Lung (tissue), 12 donors: ENCODE results near the gene DSC3. TPM values are rescaled to one million over a fixed set of nuclear protein-coding genes. Genes with fewer than 3 reads are reported as not detected.
A peak's percentile ranks its signal among the peaks of the same experiment; 100 is the strongest.

Experiments
- ATAC-seq: fragments of 200-7000 bp; cut with Tn5 transposase; one replicate; pipeline ENCODE4 v1.9.1; 2020; ENCODE audit warnings: moderate number of reproducible peaks; ENCODE audit not compliant: insufficient read depth, low FRiP score
- DNase-seq, 3 donors: peaks; one replicate each; pipeline ENCODE4 v3.0.0-alpha.2; 2013 to 2017
- H3K27ac ChIP-seq, 2 donors: one replicate each; pipeline ENCODE4 v1.5.1; 2013; ENCODE audit warnings: mild to moderate bottlenecking in 2 of 2, moderate library complexity in 2 of 2, control low read depth in 1 of 2, inconsistent platforms in 1 of 2, low read depth in 1 of 2, low read length in 1 of 2
- H3K27me3 ChIP-seq, 3 donors: one replicate each; pipeline ENCODE4 v1.5.1; 2013; ENCODE audit warnings: low read length in 2 of 3; ENCODE audit not compliant: control insufficient read depth in 3 of 3, insufficient read depth in 3 of 3
- H3K36me3 ChIP-seq, 4 donors: one replicate each; pipeline ENCODE4 v1.5.1; 2013; ENCODE audit warnings: low read length in 4 of 4, mild to moderate bottlenecking in 1 of 4, moderate library complexity in 1 of 4; ENCODE audit not compliant: control insufficient read depth in 4 of 4, insufficient read depth in 4 of 4
- H3K4me1 ChIP-seq, 5 donors: one replicate each; pipeline ENCODE4 v1.5.1; 2013; ENCODE audit warnings: low read length in 5 of 5, mild to moderate bottlenecking in 2 of 5, moderate library complexity in 1 of 5; ENCODE audit not compliant: control insufficient read depth in 5 of 5, insufficient read depth in 5 of 5
- H3K4me3 ChIP-seq: one replicate; pipeline ENCODE4 v1.5.1; 2013; ENCODE audit warnings: mild to moderate bottlenecking, control low read depth, moderate library complexity
- H3K9ac ChIP-seq, 2 donors: one replicate each; pipeline ENCODE4 v1.5.1; 2013; ENCODE audit warnings: low read length in 2 of 2, control low read depth in 1 of 2; ENCODE audit not compliant: insufficient read depth in 1 of 2
- H3K9me3 ChIP-seq, 4 donors: one replicate each; pipeline ENCODE4 v1.5.1; 2013; ENCODE audit warnings: low read length in 3 of 4, mild to moderate bottlenecking in 1 of 4, moderate library complexity in 1 of 4; ENCODE audit not compliant: control insufficient read depth in 4 of 4, insufficient read depth in 3 of 4
- CTCF ChIP-seq: IDR thresholded peaks from 2 replicates; pipeline ENCODE4 v1.5.1; 2012; ENCODE audit warnings: mild to moderate bottlenecking; ENCODE audit errors: control extremely low read depth, extremely low read depth
- WGBS, 2 donors: extraction: QIAGEN DNeasy Blood & Tissue Kit; methylation state at CpG; one replicate each; pipeline ENCODE4 v1.1.7; 2013; 5-methylcytosine and 5-hydroxymethylcytosine counted together
- polyA plus RNA-seq, 2 donors: library from polyadenylated mRNA; stranded (reverse); fragments of 200-250 nt; gene quantifications; one replicate each; pipeline ENCODE4 v1.2.1, GENCODE V29; 2013
- total RNA-seq, 2 donors: library from RNA; depleted of rRNA in 1 of 2; stranded (reverse); fragments of >200 nt in 1 of 2; gene quantifications; one replicate each; pipeline ENCODE4 v1.2.1, GENCODE V29; 2014 to 2021
- donor health status: control.
- donor health status: control.
- donor health status: Bipolar disorder and iron deficiency.
- donor health status: healthy.
- donor health status: DM: yes; HTN: yes; CAD: no.

DSC3 gene
- total and polyA plus RNA-seq, 4 donors, result 0.41 to 1.3 (median 0.52) TPM

DNA sequence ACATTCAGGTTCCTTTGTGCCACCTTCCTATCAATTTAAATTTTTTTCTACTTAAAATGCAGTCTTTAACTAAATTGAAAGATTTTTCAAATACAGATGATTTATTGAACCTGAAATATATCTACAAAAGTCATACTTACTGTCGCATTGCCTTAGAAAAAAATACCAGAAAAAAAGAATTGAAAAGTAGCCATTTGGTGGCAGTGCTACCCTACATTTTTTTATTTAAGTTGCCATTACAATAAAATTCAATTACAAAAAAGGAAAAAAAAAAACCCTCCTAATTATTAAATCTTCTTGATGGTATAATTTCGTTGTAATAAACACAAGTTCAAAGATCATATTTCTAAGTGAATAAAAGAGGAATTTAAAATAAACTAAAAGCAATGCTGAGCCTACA, 43.4 kb downstream of the DSC3 start:
- ATAC-seq (no peak), DNase-seq (peak in 2 of 3 donors; percentile 17 to 26)
- peaks cover 0 to 3% (median 0%) of the 10 kb centered on the region in 3 donors for H3K27me3 ChIP-seq
- H3K9me3 ChIP-seq, result no peaks in the 10 kb centered on the region
- no peak for TF ChIP-seq CTCF
- H3K4me1 ChIP-seq, result no peaks in the 10 kb centered on the region
- H3K36me3 ChIP-seq, result no peaks in the 10 kb centered on the region
- H3K27ac ChIP-seq, result no peak overlapping the region
- 34 to 57% methylated on average over 2 of the region's 2 CpGs for WGBS, 2 donors
- H3K9ac ChIP-seq, result no peak overlapping the region
- H3K4me3 ChIP-seq, result no peak overlapping the region

GRCh38 chr18:30997223-30997622, 45.3 kb downstream of the DSC3 start:
- no peaks in the 10 kb centered on the region for H3K4me1 ChIP-seq
- H3K9ac ChIP-seq, result no peak overlapping the region
- H3K27me3 ChIP-seq, result peaks cover 0 to 3% (median 0%) of the 10 kb centered on the region in 3 donors
- no peaks in the 10 kb centered on the region for H3K36me3 ChIP-seq
- 63 to 66% methylated on average over 2 of the region's 2 CpGs for WGBS, 2 donors
- no peak for TF ChIP-seq CTCF
- H3K9me3 ChIP-seq, result no peaks in the 10 kb centered on the region
- no peak overlapping the region for H3K27ac ChIP-seq
- no peak overlapping the region for H3K4me3 ChIP-seq
- ATAC-seq (no peak), DNase-seq (no peak)

- DNase-seq (no peak), ATAC-seq (no peak)
- Histone ChIP-seq H3K4me1 (no peaks in the 10 kb centered on the region), H3K9ac (no peak overlapping the region), H3K9me3 (no peaks in the 10 kb centered on the region), H3K27me3 (no peaks in the 10 kb centered on the region), H3K36me3 (no peaks in the 10 kb centered on the region), H3K4me3 (no peak overlapping the region), H3K27ac (no peak overlapping the region)
- WGBS, 2 donors, result 83 to 98% methylated on average over 2 of the region's 2 CpGs
- TF ChIP-seq CTCF, result no peak
Observed at GRCh38 chr18:30992231-30992630, 50.3 kb downstream of the DSC3 start.

DNA sequence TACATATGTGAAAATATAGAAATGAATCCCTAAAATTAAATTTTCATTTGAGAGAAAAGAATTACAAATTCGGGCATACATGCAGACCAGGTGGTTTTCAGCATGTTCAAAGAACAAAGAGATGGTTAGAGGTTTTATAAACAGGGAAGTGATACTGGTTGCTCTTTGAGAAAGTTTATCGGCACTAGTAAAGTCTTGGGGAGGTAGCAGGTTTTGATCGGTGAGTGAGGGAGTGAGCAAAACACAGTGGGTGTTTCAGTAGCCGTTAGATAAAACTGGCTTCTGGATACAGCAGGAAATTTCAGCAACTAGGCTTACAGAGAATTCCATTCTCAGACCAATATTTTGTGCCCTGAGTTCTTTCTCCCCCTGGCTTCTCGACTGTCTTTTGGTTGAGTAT, 51.1 kb downstream of the DSC3 start:
- DNase-seq (no peak), ATAC-seq (no peak)
- Histone ChIP-seq H3K27me3 (no peaks in the 10 kb centered on the region), H3K9ac (no peak overlapping the region), H3K36me3 (no peaks in the 10 kb centered on the region), H3K27ac (no peak overlapping the region), H3K9me3 (no peaks in the 10 kb centered on the region), H3K4me3 (no peak overlapping the region), H3K4me1 (no peaks in the 10 kb centered on the region)
- 80 to 83% methylated on average over 5 of the region's 5 CpGs for WGBS, 2 donors
- no peak for TF ChIP-seq CTCF
